H9 (cell line): Measurements from ENCODE around the gene RNF41. TPM values are rescaled to one million over a fixed set of nuclear protein-coding genes. Genes with fewer than 3 reads are reported as not detected.

ENCODE experiments used
- DNase-seq: peaks from one replicate; pipeline ENCODE4 v3.0.0-alpha.2; 2017
- H2AFZ ChIP-seq: one replicate; pipeline ENCODE4 v1.6.1; 2013; ENCODE audit warnings: mild to moderate bottlenecking, low read length, control low read depth, moderate library complexity
- H2AK5ac ChIP-seq: 2 replicates; pipeline ENCODE4 v1.6.1; 2013; ENCODE audit warnings: low read length, control low read depth, mixed read lengths; ENCODE audit not compliant: insufficient read length
- H2BK120ac ChIP-seq: one replicate; pipeline ENCODE4 v1.6.1; 2013; ENCODE audit warnings: low read depth, mild to moderate bottlenecking, low read length, control low read depth, inconsistent platforms; ENCODE audit not compliant: poor library complexity, severe bottlenecking
- H2BK12ac ChIP-seq: 2 replicates; pipeline ENCODE4 v1.6.1; 2013; ENCODE audit warnings: low read length, control low read depth, mixed read lengths, low read depth; ENCODE audit not compliant: insufficient read length
- H2BK15ac ChIP-seq: 2 replicates; pipeline ENCODE4 v1.6.1; 2013; ENCODE audit warnings: low read depth, low read length, control low read depth
- H2BK20ac ChIP-seq: one replicate; pipeline ENCODE4 v1.6.1; 2013; ENCODE audit warnings: low read depth, mild to moderate bottlenecking, low read length, control low read depth, inconsistent platforms; ENCODE audit not compliant: poor library complexity, severe bottlenecking
- H2BK5ac ChIP-seq: 2 replicates; pipeline ENCODE4 v1.6.1; 2013; ENCODE audit warnings: low read length, control low read depth, mixed read lengths; ENCODE audit not compliant: insufficient read length
- H3K14ac ChIP-seq: 2 replicates; pipeline ENCODE4 v1.6.1; 2013; ENCODE audit warnings: low read length, control low read depth; ENCODE audit not compliant: insufficient read depth
- H3K18ac ChIP-seq: 2 replicates; pipeline ENCODE4 v1.6.1; 2013; ENCODE audit warnings: low read depth, mild to moderate bottlenecking, mixed read lengths, low read length, control low read depth; ENCODE audit not compliant: insufficient read length
- H3K23ac ChIP-seq: 2 replicates; pipeline ENCODE4 v1.6.1; 2013; ENCODE audit warnings: low read length, control low read depth, mixed read lengths, low read depth; ENCODE audit not compliant: insufficient read length
- H3K23me2 ChIP-seq: 2 replicates; pipeline ENCODE4 v1.6.1; 2013; ENCODE audit warnings: low read depth, mild to moderate bottlenecking, mixed read lengths, low read length, control low read depth; ENCODE audit not compliant: insufficient read length, poor library complexity, severe bottlenecking
- H3K27ac ChIP-seq: 2 replicates; pipeline ENCODE4 v1.5.1; 2013; ENCODE audit warnings: low read length, control low read depth, mixed read lengths, low read depth; ENCODE audit not compliant: insufficient read length
- H3K27me3 ChIP-seq: 2 replicates; pipeline ENCODE4 v1.6.1; 2013; ENCODE audit warnings: low read length, control low read depth, inconsistent platforms; ENCODE audit not compliant: insufficient read depth
- H3K4ac ChIP-seq: 2 replicates; pipeline ENCODE4 v1.6.1; 2013; ENCODE audit warnings: low read depth, mild to moderate bottlenecking, control low read depth, inconsistent platforms, low read length, moderate library complexity
- H3K4me1 ChIP-seq: 2 replicates; pipeline ENCODE4 v1.6.1; 2013; ENCODE audit warnings: low read length, control low read depth, inconsistent platforms; ENCODE audit not compliant: insufficient read depth
- H3K4me2 ChIP-seq: 2 replicates; pipeline ENCODE4 v1.6.1; 2013; ENCODE audit warnings: low read length, control low read depth, mixed read lengths; ENCODE audit not compliant: insufficient read length, insufficient read depth
- H3K56ac ChIP-seq: 2 replicates; pipeline ENCODE4 v1.6.1; 2013; ENCODE audit warnings: low read depth, mild to moderate bottlenecking, mixed read lengths, low read length, control low read depth; ENCODE audit not compliant: insufficient read length
- H3K79me1 ChIP-seq: 2 replicates; pipeline ENCODE4 v1.6.1; 2013; ENCODE audit warnings: low read depth, mild to moderate bottlenecking, moderate library complexity, low read length, control low read depth, inconsistent platforms; ENCODE audit not compliant: insufficient read depth, poor library complexity, severe bottlenecking
- H3K79me2 ChIP-seq: 2 replicates; pipeline ENCODE4 v1.6.1; 2013; ENCODE audit warnings: low read length, control low read depth, inconsistent platforms; ENCODE audit not compliant: insufficient read depth
- H3K9ac ChIP-seq: 2 replicates; pipeline ENCODE4 v1.6.1; 2013; ENCODE audit warnings: low read length, control low read depth, mixed read lengths; ENCODE audit not compliant: insufficient read length; ENCODE audit errors: extremely low read depth
- H3K9me3 ChIP-seq: one replicate; pipeline ENCODE4 v1.6.1; 2013; ENCODE audit warnings: low read depth, low read length, inconsistent platforms; ENCODE audit not compliant: control insufficient read depth
- H3T11ph ChIP-seq: one replicate; pipeline ENCODE4 v1.6.1; 2013; ENCODE audit warnings: mild to moderate bottlenecking, low read length, control low read depth, inconsistent platforms
- H4K20me1 ChIP-seq: one replicate; pipeline ENCODE4 v1.6.1; 2013; ENCODE audit not compliant: control insufficient read depth, insufficient read length, insufficient read depth
- H4K5ac ChIP-seq: 2 replicates; pipeline ENCODE4 v1.6.1; 2013; ENCODE audit warnings: low read depth, mild to moderate bottlenecking, mixed read lengths, low read length, control low read depth; ENCODE audit not compliant: insufficient read length
- H4K8ac ChIP-seq: replicated peaks from 2 replicates; pipeline ENCODE4 v1.6.1; 2013; ENCODE audit warnings: low read length, control low read depth, mixed read lengths, low read depth; ENCODE audit not compliant: insufficient read length
- H4K91ac ChIP-seq: 2 replicates; pipeline ENCODE4 v1.6.1; 2013; ENCODE audit warnings: low read depth, mild to moderate bottlenecking, moderate library complexity, mixed read lengths, low read length, control low read depth; ENCODE audit not compliant: insufficient read length
- H3K27ac Mint-ChIP-seq, 3 experiments: 2 replicates in 2 of 3; 3 replicates in 1 of 3; pipeline ENCODE4 v1.8.0; 2020 to 2021; ENCODE audit warnings: mixed read lengths in 3 of 3, mild to moderate bottlenecking in 1 of 3, moderate library complexity in 1 of 3
- H3K27me3 Mint-ChIP-seq: 2 replicates; pipeline ENCODE4 v1.8.0; 2021; ENCODE audit warnings: low read depth, mild to moderate bottlenecking, moderate library complexity, mixed read lengths
- H3K36me3 Mint-ChIP-seq, 3 experiments: 2 replicates in 2 of 3; 3 replicates in 1 of 3; pipeline ENCODE4 v1.8.0; 2020 to 2021; ENCODE audit warnings: low read depth in 3 of 3, mixed read lengths in 3 of 3; ENCODE audit not compliant: insufficient read depth in 1 of 3
- H3K4me1 Mint-ChIP-seq, 2 experiments: 2 replicates each; pipeline ENCODE4 v1.8.0; 2020; ENCODE audit warnings: mixed read lengths in 2 of 2
- H3K4me3 Mint-ChIP-seq, 2 experiments: 2 replicates in 1 of 2; 3 replicates in 1 of 2; pipeline ENCODE4 v1.8.0; 2020 to 2021; ENCODE audit warnings: mild to moderate bottlenecking in 2 of 2, mixed read lengths in 2 of 2, moderate library complexity in 1 of 2
- H3K9me3 Mint-ChIP-seq, 2 experiments: 2 replicates in 1 of 2; 3 replicates in 1 of 2; pipeline ENCODE4 v1.8.0; 2020; ENCODE audit warnings: mild to moderate bottlenecking in 2 of 2, mixed read lengths in 2 of 2, moderate library complexity in 1 of 2
- CTCF ChIP-seq: fragments of 200-600 bp; sonication (generic); conservative IDR thresholded peaks from 3 replicates; pipeline ENCODE4 v1.8.0; 2021; ENCODE audit warnings: antibody characterized with exemption, mild to moderate bottlenecking
- WGBS: extraction: QIAGEN DNeasy Blood & Tissue Kit; methylation state at CpG from one replicate; pipeline ENCODE4 v1.1.7; 2013; ENCODE audit warnings: missing lambda C conversion rate, low lambda C conversion rate, mixed read lengths; ENCODE audit not compliant: insufficient read length; ENCODE audit errors: extremely low coverage; 5-methylcytosine and 5-hydroxymethylcytosine counted together
- total RNA-seq: library from RNA; stranded (reverse); gene quantifications from 2 replicates; pipeline ENCODE4 v1.2.1, GENCODE V29; 2021

Gene RNF41
- total RNA-seq, 1 experiment from 2014 or later = 60.8 TPM

- Histone ChIP-seq H4K20me1 (no peaks in the 10 kb centered on the region), H3K56ac (no peak overlapping the region), H3K79me1 (no peaks in the 10 kb centered on the region), H2BK5ac (no peak overlapping the region), H2BK120ac (no peak overlapping the region), H3T11ph (no peak overlapping the region), H3K79me2 (no peaks in the 10 kb centered on the region), H2BK20ac (no peak overlapping the region), H3K18ac (no peak overlapping the region), H2AK5ac (no peak overlapping the region), H3K9me3 (no peaks in the 10 kb centered on the region), H3K4me2 (no peak overlapping the region), H3K4ac (no peak overlapping the region), H4K5ac (no peak overlapping the region), H2BK12ac (no peak overlapping the region), H3K27ac (no peak overlapping the region), H2AFZ (no peak overlapping the region), H4K8ac (no peak overlapping the region), H3K23ac (no peak overlapping the region), H3K4me1 (no peaks in the 10 kb centered on the region), H3K9ac (no peak overlapping the region), H2BK15ac (no peak overlapping the region), H3K23me2 (no peaks in the 10 kb centered on the region), H3K27me3 (no peaks in the 10 kb centered on the region), H3K14ac (no peak overlapping the region), H4K91ac (no peak overlapping the region)
- WGBS = no CpG with 5 or more reads among the region's 6 CpGs
- H3K27me3 Mint-ChIP-seq = no peaks in the 10 kb centered on the region
- no peak overlapping the region for H3K4me3 Mint-ChIP-seq
- no peak for DNase-seq
- H3K27ac Mint-ChIP-seq = no peak overlapping the region
- H3K9me3 Mint-ChIP-seq = no peaks in the 10 kb centered on the region
- no peak for TF ChIP-seq CTCF
- H3K4me1 Mint-ChIP-seq = no peaks in the 10 kb centered on the region
- H3K36me3 Mint-ChIP-seq = peaks cover 45 to 84% (median 73%) of the 10 kb centered on the region in 3 experiments; a peak in 6 of 7 replicates
Observed at GRCh38 chr12:56208006-56208405, 13.7 kb downstream of the RNF41 start.
